Gastroesophageal sphincter (tissue), 4 donors: Measurements from ENCODE around the gene SCGB1C2. TPM values are rescaled to one million over a fixed set of nuclear protein-coding genes. Genes with fewer than 3 reads are reported as not detected.

ENCODE experiments used
- ATAC-seq: fragments of 150-250 bp; one replicate; pipeline ENCODE4 v1.9.1; 2016; ENCODE audit warnings: mild to moderate bottlenecking, moderate library complexity
- H3K27ac ChIP-seq, 4 donors: fragments of 200-600 bp; sonication (generic) in 3 of 4; 1 replicate in 3 of 4; 2 replicates in 1 of 4; pipeline ENCODE4 v1.5.1; 2016 to 2019
- H3K27me3 ChIP-seq: fragments of 200-600 bp; sonication (generic); one replicate; pipeline ENCODE4 v1.5.1; 2019
- H3K36me3 ChIP-seq, 2 donors: fragments of 200-600 bp; sonication (generic); one replicate each; pipeline ENCODE4 v1.5.1; 2019; ENCODE audit warnings: control low read depth in 1 of 2
- H3K4me1 ChIP-seq, 3 donors: fragments of 200-600 bp; sonication (generic); 1 replicate in 2 of 3; 2 replicates in 1 of 3; pipeline ENCODE4 v1.5.1; 2016 to 2019; ENCODE audit warnings: control low read depth in 2 of 3
- H3K4me3 ChIP-seq, 2 donors: fragments of 200-600 bp; sonication (generic); one replicate each; pipeline ENCODE4 v1.5.1; 2019; ENCODE audit warnings: mild to moderate bottlenecking in 1 of 2, moderate library complexity in 1 of 2
- H3K9me3 ChIP-seq, 3 donors: fragments of 200-600 bp; sonication (generic); one replicate each; pipeline ENCODE4 v1.5.1; 2017 to 2019; ENCODE audit warnings: control low read depth in 2 of 3
- CTCF ChIP-seq, 4 experiments: fragments of 200-600 bp in 2 of 4; fragments of 450-650 bp in 2 of 4; sonication (generic) in 1 of 4; IDR thresholded peaks; one replicate each; pipeline ENCODE4 v1.5.1; 2017 to 2019; ENCODE audit warnings: antibody characterized with exemption in 4 of 4, mild to moderate bottlenecking in 2 of 4, moderate library complexity in 2 of 4
- EP300 ChIP-seq: sonication (generic); formaldehyde crosslinking; IDR thresholded peaks from one replicate; pipeline ENCODE4 v1.6.1; 2017; ENCODE audit warnings: antibody characterized with exemption, mild to moderate bottlenecking
- POLR2A ChIP-seq, 2 donors: fragments of 450-650 bp; IDR thresholded peaks; one replicate each; pipeline ENCODE4 v1.6.1; 2017; ENCODE audit warnings: antibody characterized with exemption in 2 of 2, mild to moderate bottlenecking in 2 of 2, moderate library complexity in 1 of 2
- POLR2AphosphoS5 ChIP-seq: sonication (generic); formaldehyde crosslinking; IDR thresholded peaks from one replicate; pipeline ENCODE4 v1.6.1; 2017; ENCODE audit warnings: antibody characterized with exemption
- WGBS, 2 donors: methylation state at CpG; one replicate each; pipeline ENCODE4 v1.1.5; 2018; ENCODE audit warnings: low coverage in 1 of 2; 5-methylcytosine and 5-hydroxymethylcytosine counted together
- total RNA-seq, 4 donors: library from RNA; depleted of rRNA; stranded (reverse); fragments of >200 nt; gene quantifications; one replicate each; pipeline ENCODE4 v1.1.0, GENCODE V29; 2016

The SCGB1C2 gene
- total RNA-seq, 4 donors from 2014 or later: not detected

GRCh38 chr17:156094-156621 lies 18.8 kb downstream of the SCGB1C2 start:
- Histone ChIP-seq H3K27me3 (no peaks in the 10 kb centered on the region), H3K36me3 (no peaks in the 10 kb centered on the region), H3K4me1 (no peaks in the 10 kb centered on the region), H3K9me3 (no peaks in the 10 kb centered on the region), H3K27ac (no peak overlapping the region), H3K4me3 (no peak overlapping the region)
- ATAC-seq: no peak
- TF ChIP-seq POLR2AphosphoS5 (no peak), POLR2A (IDR thresholded peaks at IDR 0.05) (no peak), EP300 (no peak), CTCF (IDR thresholded peaks at IDR 0.05) (no peak)
- WGBS, 2 donors: 95 to 100% methylated on average over 2 to 7 of the region's 28 CpGs

- WGBS, 2 donors: 78 to 90% methylated on average over 6 to 12 of the region's 19 CpGs
- ATAC-seq: no peak
- no peaks in the 10 kb centered on the region for H3K9me3 ChIP-seq
These were observed 19.6 kb downstream of the SCGB1C2 start for GRCh38 chr17:156946-157345.

GRCh38 chr17:157901-158300 lies 20.5 kb downstream of the SCGB1C2 start:
- ATAC-seq: no peak
- no peaks in the 10 kb centered on the region for H3K36me3 ChIP-seq
- H3K4me1 ChIP-seq: no peaks in the 10 kb centered on the region
- no peaks in the 10 kb centered on the region for H3K9me3 ChIP-seq
- H3K27me3 ChIP-seq: no peaks in the 10 kb centered on the region
- WGBS, 2 donors: 100% methylated on average over 1 of the region's 4 CpGs; no CpG with 5 or more reads in 1 of the 2 donors
- H3K27ac ChIP-seq: no peak overlapping the region
- no peak overlapping the region for H3K4me3 ChIP-seq
- TF ChIP-seq CTCF (IDR thresholded peaks at IDR 0.05) (no peak), POLR2A (IDR thresholded peaks at IDR 0.05) (no peak), POLR2AphosphoS5 (no peak), EP300 (no peak)

More at GRCh38 chr17:156946-157345, 19.6 kb downstream of the SCGB1C2 start:
- H3K27me3 ChIP-seq: no peaks in the 10 kb centered on the region
- H3K4me3 ChIP-seq: no peak overlapping the region
- H3K27ac ChIP-seq: no peak overlapping the region
- H3K4me1 ChIP-seq: no peaks in the 10 kb centered on the region
- TF ChIP-seq POLR2A (IDR thresholded peaks at IDR 0.05) (no peak), EP300 (no peak), CTCF (IDR thresholded peaks at IDR 0.05) (no peak), POLR2AphosphoS5 (no peak)
- no peaks in the 10 kb centered on the region for H3K36me3 ChIP-seq

GRCh38 chr17:158379-158778 lies 21.0 kb downstream of the SCGB1C2 start:
- no peaks in the 10 kb centered on the region for H3K4me1 ChIP-seq
- H3K27ac ChIP-seq: no peak overlapping the region
- no peak for ATAC-seq
- H3K36me3 ChIP-seq: no peaks in the 10 kb centered on the region
- TF ChIP-seq POLR2AphosphoS5: no peak
- TF ChIP-seq EP300: no peak
- TF ChIP-seq POLR2A (IDR thresholded peaks at IDR 0.05): no peak
- TF ChIP-seq CTCF (IDR thresholded peaks at IDR 0.05): no peak
- H3K9me3 ChIP-seq: no peaks in the 10 kb centered on the region
- H3K4me3 ChIP-seq: no peak overlapping the region
- H3K27me3 ChIP-seq: no peaks in the 10 kb centered on the region
- 100% methylated on average over 1 to 5 of the region's 7 CpGs for WGBS, 2 donors

- 88 to 91% methylated on average over 8 to 9 of the region's 15 CpGs for WGBS, 2 donors
- no peaks in the 10 kb centered on the region for H3K9me3 ChIP-seq
- no peak overlapping the region for H3K4me3 ChIP-seq
- TF ChIP-seq CTCF (IDR thresholded peaks at IDR 0.05): no peak
- no peak for TF ChIP-seq POLR2A (IDR thresholded peaks at IDR 0.05)
- TF ChIP-seq POLR2AphosphoS5: no peak
- TF ChIP-seq EP300: no peak
- no peak overlapping the region for H3K27ac ChIP-seq
- H3K36me3 ChIP-seq: no peaks in the 10 kb centered on the region
- no peak for ATAC-seq
- no peaks in the 10 kb centered on the region for H3K27me3 ChIP-seq
- no peaks in the 10 kb centered on the region for H3K4me1 ChIP-seq
These were observed 22.2 kb downstream of the SCGB1C2 start for GRCh38 chr17:159609-160008.
